Vagina (tissue), 2 donors: Measurements from ENCODE around the gene MTA1.

ENCODE experiments used
- CTCF ChIP-seq, 3 experiments: fragments of 450-650 bp in 2 of 3; fragments of 200-600 bp in 1 of 3; sonication (generic) in 1 of 3; IDR thresholded peaks; one replicate each; pipeline ENCODE4 v1.5.1; 2017 to 2019; ENCODE audit warnings: antibody characterized with exemption in 3 of 3, mild to moderate bottlenecking in 2 of 3, moderate library complexity in 2 of 3
- POLR2A ChIP-seq, 2 donors: fragments of 450-650 bp; IDR thresholded peaks; one replicate each; pipeline ENCODE4 v1.6.1; 2017; ENCODE audit warnings: antibody characterized with exemption in 2 of 2, mild to moderate bottlenecking in 2 of 2, moderate library complexity in 2 of 2

- TF ChIP-seq CTCF (IDR thresholded peaks at IDR 0.05): no peak
- TF ChIP-seq POLR2A (IDR thresholded peaks at IDR 0.05): no peak
Measured at GRCh38 chr14:105484997-105485393, 65.4 kb downstream of the MTA1 start.
